ENCODE results near the gene DSG3.
"Not testable (repeated sequence)": the region's sequence is repeated elsewhere in the genome, so short reads cannot be mapped to it uniquely, and the experiment has no call there.

The DSG3 gene

GRCh38 chr18:31505156-31505555 is 57.6 kb downstream of the DSG3 start:
- TF ChIP-seq CTCF (IDR thresholded peaks at IDR 0.05; ENCODE audit: low read length, missing control alignments), result no peak
- DNase-seq (ENCODE audit: low read depth), result no peak
- no peak overlapping the region for H3K4me3 ChIP-seq (replicated peaks; ENCODE audit: low read depth, low read length)

GRCh38 chr18:31506024-31506742 is 58.6 kb downstream of the DSG3 start:
- TF ChIP-seq CTCF (IDR thresholded peaks at IDR 0.05; ENCODE audit: low read length, missing control alignments), result peak; percentile 50
- H3K4me3 ChIP-seq (replicated peaks; ENCODE audit: low read depth, low read length), result no peak overlapping the region
- peak; percentile 66 for DNase-seq (ENCODE audit: low read depth)

- H3K4me3 ChIP-seq (replicated peaks; ENCODE audit: low read depth, low read length); DNase-seq (ENCODE audit: low read depth): not testable (repeated sequence)
These were observed 59.6 kb downstream of the DSG3 start for GRCh38 chr18:31507124-31507523.

GRCh38 chr18:31508781-31509180 is 61.2 kb downstream of the DSG3 start:
- no peak for DNase-seq (ENCODE audit: low read depth)
- H3K4me3 ChIP-seq (replicated peaks; ENCODE audit: low read depth, low read length), result no peak overlapping the region
- TF ChIP-seq CTCF (IDR thresholded peaks at IDR 0.05; ENCODE audit: low read length, missing control alignments), result no peak

GRCh38 chr18:31509571-31509970 is 62.0 kb downstream of the DSG3 start:
- TF ChIP-seq CTCF (IDR thresholded peaks at IDR 0.05; ENCODE audit: low read length, missing control alignments), result no peak
- H3K4me3 ChIP-seq (replicated peaks; ENCODE audit: low read depth, low read length), result no peak overlapping the region
- no peak for DNase-seq (ENCODE audit: low read depth)

GRCh38 chr18:31510319-31510718 is 62.8 kb downstream of the DSG3 start:
- no peak for DNase-seq (ENCODE audit: low read depth)
- H3K4me3 ChIP-seq (replicated peaks; ENCODE audit: low read depth, low read length), result no peak overlapping the region
- TF ChIP-seq CTCF (IDR thresholded peaks at IDR 0.05; ENCODE audit: low read length, missing control alignments), result no peak

GRCh38 chr18:31511098-31511497 is 63.6 kb downstream of the DSG3 start:
- DNase-seq (ENCODE audit: low read depth), result no peak
- TF ChIP-seq CTCF (IDR thresholded peaks at IDR 0.05; ENCODE audit: low read length, missing control alignments), result peak; percentile 8

More at GRCh38 chr18:31511098-31511497, 63.6 kb downstream of the DSG3 start:
- no peak overlapping the region for H3K4me3 ChIP-seq (replicated peaks; ENCODE audit: low read depth, low read length)

All from fibroblast of pulmonary artery (primary cell).